HL-60/S4 treated with phorbol 12-myristate 13-acetate at 8.2 ng/mL for 4 days and 3 days (cell line): ENCODE results near the gene PNPLA8.
"Not testable (repeated sequence)": the region's sequence is repeated elsewhere in the genome, so short reads cannot be mapped to it uniquely, and the experiment has no call there.

Experiments
- in situ Hi-C: fragments of 300-500 bp; cut with MboI; formaldehyde crosslinking; loops from 2 replicates; pipeline ENCODE4 v1.15.0; 2022; ENCODE audit warnings: low sequenced_read_pairs

The PNPLA8 gene

GRCh38 chr7:108525985-108526767 is at the start of gene PNPLA8:
PNPLA8 (minus strand) TSS chr7:108526135; CDS start chr7:108515491, 10,644 bp downstream.
- in situ Hi-C loops = no loop called here

- in situ Hi-C loops = no loop called here
These were observed 49.2 kb upstream of the PNPLA8 start for GRCh38 chr7:108575156-108575555.

- in situ Hi-C loops = no loop called here
These were observed 46.5 kb upstream of the PNPLA8 start for GRCh38 chr7:108572480-108572879.

- in situ Hi-C loops = no loop called here
These were observed 44.3 kb upstream of the PNPLA8 start for GRCh38 chr7:108570146-108570755.

- in situ Hi-C loops = no loop called here
These were observed 43.6 kb upstream of the PNPLA8 start, which contains the start of the genes DNAJB9 and THAP5 for GRCh38 chr7:108569381-108570145. DNAJB9 (plus strand) TSS chr7:108569874; CDS start chr7:108571727, 1,853 bp downstream. THAP5 (minus strand) TSS chr7:108569706; CDS start chr7:108569569, 137 bp downstream.

GRCh38 chr7:108568801-108569380 is 43.0 kb upstream of the PNPLA8 start:
- in situ Hi-C loops = no loop called here

GRCh38 chr7:108565987-108566386 is 40.1 kb upstream of the PNPLA8 start:
- in situ Hi-C loops = no loop called here

GRCh38 chr7:108561047-108561619 is 35.2 kb upstream of the PNPLA8 start:
- in situ Hi-C loops = no loop called here

GRCh38 chr7:108559253-108559652 is 33.3 kb upstream of the PNPLA8 start:
- in situ Hi-C loops = no loop called here

- in situ Hi-C loops = no loop called here
These were observed 31.7 kb upstream of the PNPLA8 start for GRCh38 chr7:108557617-108558016.

- in situ Hi-C loops = no loop called here
These were observed 31.3 kb upstream of the PNPLA8 start for GRCh38 chr7:108557191-108557590.

- in situ Hi-C loops = not testable (repeated sequence)
These were observed 30.7 kb upstream of the PNPLA8 start for GRCh38 chr7:108556665-108557064.

GRCh38 chr7:108548141-108548896 is 22.4 kb upstream of the PNPLA8 start:
- in situ Hi-C loops = not testable (repeated sequence)

- in situ Hi-C loops = no loop called here
These were observed 15.5 kb upstream of the PNPLA8 start for GRCh38 chr7:108541478-108541877.

- in situ Hi-C loops = not testable (repeated sequence)
These were observed 12.8 kb upstream of the PNPLA8 start for GRCh38 chr7:108538685-108539084.

GRCh38 chr7:108538236-108538635 is 12.3 kb upstream of the PNPLA8 start:
- in situ Hi-C loops = not testable (repeated sequence)

- in situ Hi-C loops = no loop called here
These were observed 11.3 kb upstream of the PNPLA8 start for GRCh38 chr7:108537229-108537628.

GRCh38 chr7:108535744-108536143 is 9.8 kb upstream of the PNPLA8 start:
- in situ Hi-C loops = no loop called here

GRCh38 chr7:108535257-108535656 is 9.3 kb upstream of the PNPLA8 start:
- in situ Hi-C loops = no loop called here

GRCh38 chr7:108533712-108534111 is 7.8 kb upstream of the PNPLA8 start:
- in situ Hi-C loops = no loop called here
